ENCODE results near the gene MBNL3.
"Not testable (repeated sequence)": the region's sequence is repeated elsewhere in the genome, so short reads cannot be mapped to it uniquely, and the experiment has no call there.

The MBNL3 gene

GRCh38 chrX:132474544-132475248, 14.1 kb downstream of the MBNL3 start:
- no peak for DNase-seq (ENCODE audit: low spot score)

GRCh38 chrX:132472397-132472796, 16.4 kb downstream of the MBNL3 start:
- DNase-seq (ENCODE audit: low spot score), result no peak

GRCh38 chrX:132470831-132471230, 18.0 kb downstream of the MBNL3 start:
- no peak for DNase-seq (ENCODE audit: low spot score)

GRCh38 chrX:132470179-132470578, 18.7 kb downstream of the MBNL3 start:
- no peak for DNase-seq (ENCODE audit: low spot score)

- DNase-seq (ENCODE audit: low spot score), result no peak
Observed at GRCh38 chrX:132468454-132468853, 20.4 kb downstream of the MBNL3 start.

GRCh38 chrX:132467989-132468388, 20.8 kb downstream of the MBNL3 start:
- DNase-seq (ENCODE audit: low spot score), result no peak

- no peak for DNase-seq (ENCODE audit: low spot score)
Observed at GRCh38 chrX:132467026-132467425, 21.8 kb downstream of the MBNL3 start.

- DNase-seq (ENCODE audit: low spot score), result no peak
Observed at GRCh38 chrX:132463411-132463810, 25.4 kb downstream of the MBNL3 start.

GRCh38 chrX:132461886-132462285, 27.0 kb downstream of the MBNL3 start:
- peak; percentile 42 for DNase-seq (ENCODE audit: low spot score)

GRCh38 chrX:132452911-132453550, 35.8 kb downstream of the MBNL3 start:
- DNase-seq (ENCODE audit: low spot score), result no peak

GRCh38 chrX:132445909-132446308, 42.9 kb downstream of the MBNL3 start:
- not testable (repeated sequence) for DNase-seq (ENCODE audit: low spot score)

GRCh38 chrX:132444936-132445335, 43.9 kb downstream of the MBNL3 start:
- no peak for DNase-seq (ENCODE audit: low spot score)

- DNase-seq (ENCODE audit: low spot score), result no peak
Observed at GRCh38 chrX:132443196-132444135, 45.4 kb downstream of the MBNL3 start.

GRCh38 chrX:132442691-132443090, 46.1 kb downstream of the MBNL3 start:
- no peak for DNase-seq (ENCODE audit: low spot score)

- no peak for DNase-seq (ENCODE audit: low spot score)
Observed at GRCh38 chrX:132435222-132435621, 53.6 kb downstream of the MBNL3 start.

- DNase-seq (ENCODE audit: low spot score), result no peak
Observed at GRCh38 chrX:132433551-132433950, 55.3 kb downstream of the MBNL3 start.

GRCh38 chrX:132433001-132433400, 55.8 kb downstream of the MBNL3 start:
- no peak for DNase-seq (ENCODE audit: low spot score)

GRCh38 chrX:132428896-132429295, 59.9 kb downstream of the MBNL3 start:
- DNase-seq (ENCODE audit: low spot score), result no peak

GRCh38 chrX:132426695-132427281, 62.0 kb downstream of the MBNL3 start:
- DNase-seq (ENCODE audit: low spot score), result no peak

GRCh38 chrX:132425744-132426318, 63.0 kb downstream of the MBNL3 start:
- DNase-seq (ENCODE audit: low spot score), result no peak

GRCh38 chrX:132423323-132423722, 65.5 kb downstream of the MBNL3 start:
- no peak for DNase-seq (ENCODE audit: low spot score)

- no peak for DNase-seq (ENCODE audit: low spot score)
Observed at GRCh38 chrX:132415012-132415411, 73.8 kb downstream of the MBNL3 start.
